A375 (cell line): ENCODE results near the gene SAA1. TPM values are rescaled to one million over a fixed set of nuclear protein-coding genes. Genes with fewer than 3 reads are reported as not detected.

ENCODE experiments used
- small RNA-seq: library from RNA; depleted of rRNA; stranded (forward); fragments of <200 nt; gene quantifications from one replicate; pipeline ENCODE3, GENCODE V24; 2014
- total RNA-seq: library from RNA; depleted of rRNA; stranded (reverse); fragments of >200 nt; shearing (Covaris generic); gene quantifications from 2 replicates; pipeline ENCODE4 v1.2.3, GENCODE V29; 2014; rRNA removed

The SAA1 gene
- total RNA-seq, result not detected in 2 replicates

GRCh38 chr11:18265949-18266348, at the start of gene SAA1:
Gene SAA1 (plus strand): TSS chr11:18266264. CDS start chr11:18266888, 624 bp downstream.

GRCh38 chr11:18236664-18237356, 29.3 kb upstream of the SAA1 start, which contains the start of gene SAA4:
Gene SAA4 (minus strand): TSS chr11:18236802. CDS start chr11:18235926, 876 bp downstream.

GRCh38 chr11:18248561-18248960, 17.5 kb upstream of the SAA1 start, which contains the start of gene SAA2:
Gene SAA2 (minus strand): TSS chr11:18248668. CDS start chr11:18248011, 657 bp downstream.

Small RNA genes lying within 50 kb of the gene (small RNA-seq; reads per million reads assigned to genes)
- gene RNA5SP333 (not detected), gene RNA5SP334 (not detected)

Other genes starting within 250 kb of the SAA1 start
- 0.29 and 1.5 TPM in 2 replicates for gene TPH1, start 220.0 kb upstream of the SAA1 start, total RNA-seq
- gene SAAL1, start 160.2 kb upstream of the SAA1 start, total RNA-seq, result 49.8 and 55.0 TPM in 2 replicates
- 0.15 and 0.90 TPM in 2 replicates for gene MRGPRX3, start 133.7 kb upstream of the SAA1 start, total RNA-seq
- gene MRGPRX4, start 93.4 kb upstream of the SAA1 start, total RNA-seq, result 1.2 and 1.5 TPM in 2 replicates
- not detected in 2 replicates for gene SAA4, start 29.5 kb upstream of the SAA1 start, total RNA-seq
- 0.60 TPM in 1 of 2 replicates, not detected in the other for gene SAA2, start 17.6 kb upstream of the SAA1 start, total RNA-seq
- 33.8 and 33.9 TPM in 2 replicates for gene HPS5, start 55.9 kb downstream of the SAA1 start, total RNA-seq
- 33.3 and 33.5 TPM in 2 replicates for gene GTF2H1, start 56.3 kb downstream of the SAA1 start, total RNA-seq
- 465 and 518 TPM in 2 replicates for gene LDHA, start 128.3 kb downstream of the SAA1 start, total RNA-seq
- 1.7 and 3.7 TPM in 2 replicates for gene LDHC, start 146.1 kb downstream of the SAA1 start, total RNA-seq
- gene LDHAL6A, start 189.6 kb downstream of the SAA1 start, total RNA-seq, result not detected in 2 replicates